ENCODE measurements around the gene TMPRSS4. TPM values are rescaled to one million over a fixed set of nuclear protein-coding genes. Genes with fewer than 3 reads are reported as not detected.

The TMPRSS4 gene
- total RNA-seq, 1 experiment from 2014 or later: not detected

Other genes with a start within 250 kb of the TMPRSS4 start
- 5.4 and 6.4 TPM in 2 replicates for gene FXYD6, start 200.4 kb upstream of the TMPRSS4 start, total RNA-seq (2014; rRNA removed; shearing (Covaris generic))
- gene TMPRSS13, start 147.7 kb upstream of the TMPRSS4 start, total RNA-seq (2014; rRNA removed; shearing (Covaris generic)): 1.1 and 1.4 TPM in 2 replicates
- gene IL10RA, start 90.7 kb upstream of the TMPRSS4 start, total RNA-seq (2014; rRNA removed; shearing (Covaris generic)): not detected in 2 replicates
- gene SMIM35, start 9.9 kb downstream of the TMPRSS4 start, total RNA-seq (2014; rRNA removed; shearing (Covaris generic)): not detected in 2 replicates
- not detected in 2 replicates for gene SCN4B, start 75.7 kb downstream of the TMPRSS4 start, total RNA-seq (2014; rRNA removed; shearing (Covaris generic))
- gene SCN2B, start 99.6 kb downstream of the TMPRSS4 start, total RNA-seq (2014; rRNA removed; shearing (Covaris generic)): not detected in 2 replicates
- not detected in 2 replicates for gene JAML, start 147.9 kb downstream of the TMPRSS4 start, total RNA-seq (2014; rRNA removed; shearing (Covaris generic))
- gene MPZL3, start 175.3 kb downstream of the TMPRSS4 start, total RNA-seq (2014; rRNA removed; shearing (Covaris generic)): not detected in 2 replicates
- gene MPZL2, start 187.2 kb downstream of the TMPRSS4 start, total RNA-seq (2014; rRNA removed; shearing (Covaris generic)): 0.53 TPM in 1 of 2 replicates, not detected in the other
- gene CD3E, start 227.7 kb downstream of the TMPRSS4 start, total RNA-seq (2014; rRNA removed; shearing (Covaris generic)): not detected in 2 replicates